PC-9 (cell line): ENCODE data around the gene HNRNPF.
"Not testable (repeated sequence)": the region's sequence is repeated elsewhere in the genome, so short reads cannot be mapped to it uniquely, and the experiment has no call there.

ENCODE experiments used
- CTCF ChIP-seq: fragments of 200-600 bp; sonication (generic); conservative IDR thresholded peaks from 2 replicates; pipeline ENCODE4 v1.6.1; 2017; ENCODE audit warnings: mixed run types, antibody characterized with exemption, mild to moderate bottlenecking, moderate library complexity
- EZH2 ChIP-seq: fragments of 200-600 bp; sonication (generic); IDR thresholded peaks from 2 replicates; pipeline ENCODE4 v1.8.0; 2017; ENCODE audit warnings: antibody characterized with exemption, low read depth

GRCh38 chr10:43446219-43447017 is 37.4 kb upstream of the HNRNPF start:
- not testable (repeated sequence) for TF ChIP-seq CTCF, EZH2
